Embryonic facial prominence (tissue), 1 donor: ENCODE measurements around the gene PALB2.

ENCODE experiments used
- DNase-seq: peaks from one replicate; pipeline ENCODE4 v3.0.0-alpha.2; 2016; ENCODE audit errors: extremely low spot score

The PALB2 gene

DNA sequence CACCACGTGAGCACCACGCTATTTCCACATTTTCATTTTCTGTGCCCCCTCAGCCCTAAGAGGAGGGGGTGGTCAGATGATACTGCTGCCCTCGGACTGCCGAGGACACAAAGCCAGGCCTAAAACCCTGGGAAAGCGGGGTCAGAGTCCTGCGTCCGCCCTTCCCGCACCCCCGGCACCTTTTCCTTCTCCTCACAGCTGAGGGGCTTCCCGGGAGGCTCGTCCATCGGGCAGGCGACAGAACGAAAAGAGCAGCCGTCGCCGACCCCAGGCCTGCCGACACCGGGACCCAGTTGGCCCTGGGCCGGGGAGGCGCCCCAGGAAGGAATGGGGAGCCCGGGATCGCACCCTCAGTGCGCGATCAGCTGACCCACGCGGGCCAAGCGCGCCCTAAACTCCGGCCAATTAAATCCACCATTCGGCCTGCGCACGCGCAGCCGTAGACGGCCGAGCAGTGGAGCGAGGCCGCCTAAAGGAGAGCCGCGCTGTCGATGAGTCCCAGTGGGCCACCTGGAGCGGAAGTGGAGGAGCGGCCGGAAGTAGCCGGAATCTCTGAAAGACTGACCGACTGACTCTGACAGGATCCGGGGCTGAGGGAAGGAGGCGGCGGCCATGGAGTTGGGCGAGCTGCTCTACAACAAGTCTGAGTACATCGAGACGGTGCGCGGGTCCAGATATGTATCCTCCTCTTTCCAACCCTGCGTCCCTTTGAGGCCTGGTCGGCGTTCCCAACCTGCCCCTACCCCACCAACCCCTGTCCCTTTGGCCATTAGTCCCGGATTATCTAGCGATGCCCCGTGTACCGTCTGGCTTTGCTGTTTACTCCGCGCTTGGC lies at the start of gene PALB2, which contains the start of gene DCTN5:
TSS of gene PALB2 (minus strand) at position 380 of the 835 bp plus-strand sequence. CDS start at position 227, 153 bp downstream.
TSS of gene DCTN5 (plus strand) at position 536 of the 835 bp plus-strand sequence. CDS start at position 613, 77 bp downstream.
- peak; percentile 83 for DNase-seq

DNA sequence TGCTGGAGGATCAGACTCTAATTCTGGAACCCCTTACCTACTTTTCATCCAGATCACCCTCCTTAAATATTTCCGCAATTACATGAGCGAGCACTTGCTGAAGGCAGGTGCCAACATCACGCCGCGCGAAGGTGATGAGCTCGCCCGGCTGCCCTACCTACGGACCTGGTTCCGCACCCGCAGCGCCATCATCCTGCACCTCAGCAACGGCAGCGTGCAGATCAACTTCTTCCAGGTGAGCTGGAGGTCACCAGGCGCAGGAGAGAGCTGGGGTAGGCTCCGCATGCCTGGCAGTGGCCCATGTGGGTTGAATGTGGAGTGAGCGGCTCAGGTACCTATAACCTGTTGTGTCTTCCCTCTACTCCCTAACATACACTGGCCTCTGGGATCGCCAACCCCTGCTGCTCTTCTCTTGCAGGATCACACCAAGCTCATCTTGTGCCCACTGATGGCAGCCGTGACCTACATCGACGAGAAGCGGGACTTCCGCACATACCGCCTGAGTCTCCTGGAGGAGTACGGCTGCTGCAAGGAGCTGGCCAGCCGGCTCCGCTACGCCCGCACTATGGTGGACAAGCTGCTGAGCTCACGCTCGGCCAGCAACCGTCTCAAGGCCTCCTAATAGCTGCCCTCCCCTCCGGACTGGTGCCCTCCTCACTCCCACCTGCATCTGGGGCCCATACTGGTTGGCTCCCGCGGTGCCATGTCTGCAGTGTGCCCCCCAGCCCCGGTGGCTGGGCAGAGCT lies 48.5 kb upstream of the PALB2 start:
- DNase-seq, result no peak

DNA sequence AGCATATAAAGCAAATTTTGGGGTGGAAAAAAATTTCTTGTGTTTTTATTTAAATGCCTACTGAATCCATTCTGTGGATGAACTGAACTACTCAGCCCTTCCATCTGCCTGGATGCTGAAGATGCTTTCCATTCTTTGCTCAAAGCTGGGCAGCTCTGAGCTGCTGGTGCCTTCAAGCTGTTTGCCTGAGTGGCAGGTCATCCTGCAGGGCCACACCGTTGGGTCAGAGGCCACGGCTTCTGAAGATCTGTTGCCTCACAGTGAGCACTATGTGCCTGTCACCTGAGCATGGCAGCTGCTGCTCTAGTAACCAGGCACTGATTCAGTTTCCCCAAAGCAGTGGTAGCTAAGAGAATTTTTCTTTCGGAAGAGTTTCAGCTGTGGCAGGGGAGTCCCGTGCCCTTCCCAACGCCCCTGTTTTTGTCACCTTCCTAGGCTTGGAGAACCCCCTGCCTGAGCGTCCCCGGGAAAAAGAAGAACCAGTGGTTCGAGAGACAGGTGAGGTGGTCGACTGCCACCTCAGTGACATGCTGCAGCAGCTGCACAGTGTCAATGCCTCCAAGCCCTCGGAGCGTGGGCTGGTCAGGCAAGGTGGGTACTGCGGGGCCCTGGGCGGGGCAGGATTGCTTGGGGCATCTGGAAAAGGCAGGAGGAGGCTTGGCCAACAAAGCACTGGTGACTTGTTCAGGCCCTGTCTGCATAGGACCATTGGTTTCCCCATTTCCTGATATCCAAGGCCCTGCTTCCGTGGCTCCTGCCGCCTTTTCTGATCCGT lies 46.1 kb upstream of the PALB2 start:
- DNase-seq, result no peak

- DNase-seq, result no peak
Measured at GRCh38 chr16:23683487-23683886, 42.4 kb upstream of the PALB2 start.

DNA sequence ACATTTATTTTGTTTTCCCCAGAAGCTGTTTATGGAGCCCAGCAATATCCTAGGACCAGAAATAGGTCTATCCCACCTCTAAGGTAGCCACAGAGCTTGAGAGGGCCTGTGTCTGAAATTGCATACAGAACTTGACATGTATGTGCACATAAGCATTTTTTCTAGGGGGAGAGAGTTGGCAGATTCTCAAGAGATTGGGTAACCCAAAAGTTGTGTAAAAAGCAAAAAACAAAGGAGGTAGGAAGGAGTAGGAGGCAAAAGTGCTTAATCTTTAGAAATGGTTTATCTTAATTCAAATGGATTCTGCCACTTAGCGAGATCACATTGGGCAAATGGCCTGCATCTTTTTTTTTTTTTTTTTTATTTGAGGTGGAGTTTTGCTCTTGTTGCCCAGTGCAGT lies 41.1 kb upstream of the PALB2 start:
- no peak for DNase-seq

DNA sequence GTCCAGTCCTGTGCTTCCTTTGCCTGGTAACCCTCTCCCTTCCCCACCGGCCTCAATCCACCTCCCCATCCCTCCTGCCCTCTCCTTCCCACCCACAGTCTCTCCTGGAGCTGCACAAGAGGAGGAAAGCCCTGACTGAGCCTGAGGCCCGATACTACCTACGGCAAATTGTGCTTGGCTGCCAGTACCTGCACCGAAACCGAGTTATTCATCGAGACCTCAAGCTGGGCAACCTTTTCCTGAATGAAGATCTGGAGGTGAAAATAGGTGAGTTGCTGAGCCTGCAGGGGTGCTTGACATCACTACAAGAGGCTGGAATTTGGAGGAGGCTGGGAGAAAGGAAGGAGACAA lies 38.9 kb upstream of the PALB2 start:
- no peak for DNase-seq

GRCh38 chr16:23679274-23679985 lies 38.3 kb upstream of the PALB2 start:
- no peak for DNase-seq

- DNase-seq, result peak; percentile 64
Measured at GRCh38 chr16:23678430-23679273, 37.5 kb upstream of the PALB2 start, which contains the start of gene PLK1. TSS of gene PLK1 (plus strand) at chr16:23678889. CDS start at chr16:23678933, 44 bp downstream.

DNA sequence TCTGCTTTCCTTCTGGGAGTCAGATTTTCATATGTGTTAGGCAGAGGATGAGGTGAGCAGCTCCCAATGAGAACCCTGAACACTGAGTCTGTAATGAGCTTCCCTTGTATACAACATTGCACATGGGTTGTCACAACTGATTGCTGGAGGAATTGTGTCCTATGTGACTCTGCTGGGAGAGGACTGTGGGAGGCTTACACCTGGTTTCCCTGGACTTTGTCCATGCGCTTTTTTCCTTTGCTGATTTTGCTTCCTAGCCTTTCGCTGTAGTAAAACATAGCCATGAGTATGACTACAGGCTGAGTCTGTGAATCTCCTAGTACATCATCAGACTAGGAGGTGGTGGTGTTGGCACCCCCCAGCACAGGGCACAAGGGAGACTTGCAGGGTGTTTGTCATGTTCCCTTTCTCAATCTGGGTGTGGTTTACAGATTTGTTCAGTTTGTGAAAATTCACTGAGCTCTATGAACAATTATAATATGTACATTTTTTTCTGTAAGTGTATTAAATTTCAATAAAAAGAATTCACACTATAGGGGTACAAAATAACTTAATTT lies 35.9 kb upstream of the PALB2 start:
- no peak for DNase-seq

DNA sequence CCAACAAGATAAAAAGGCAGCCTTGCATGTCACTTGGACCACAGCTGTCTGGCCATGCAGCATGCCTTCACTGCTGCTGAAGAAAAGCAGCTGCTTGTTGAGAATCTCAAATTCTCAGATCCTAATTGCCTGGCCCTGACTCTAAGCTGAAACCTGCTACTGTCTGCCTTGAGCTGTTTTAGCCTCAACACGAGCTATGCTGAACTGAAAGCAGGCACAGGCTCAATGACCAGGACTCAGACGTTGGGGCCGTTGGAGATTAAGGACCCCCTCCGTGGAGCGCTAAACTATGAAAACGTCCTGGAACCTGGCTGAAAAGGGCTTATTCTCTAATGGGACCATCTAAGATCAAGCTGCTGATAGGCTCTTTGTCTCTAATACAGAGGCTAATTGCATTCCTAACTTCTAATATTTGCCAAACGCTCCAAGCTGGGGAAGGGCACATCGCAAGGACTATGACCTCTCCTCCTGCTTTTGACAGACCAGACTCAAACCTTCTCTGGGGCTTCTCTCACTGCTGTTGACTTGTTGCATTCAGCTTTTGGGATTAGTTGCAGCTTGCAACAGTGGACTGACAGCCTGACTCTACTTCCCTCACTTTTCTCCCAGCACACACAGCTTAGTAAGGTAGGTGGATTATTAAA lies 33.0 kb upstream of the PALB2 start:
- DNase-seq, result no peak

GRCh38 chr16:23670137-23670776 lies 29.1 kb upstream of the PALB2 start:
- no peak for DNase-seq

GRCh38 chr16:23668873-23669272 lies 27.8 kb upstream of the PALB2 start:
- no peak for DNase-seq

DNA sequence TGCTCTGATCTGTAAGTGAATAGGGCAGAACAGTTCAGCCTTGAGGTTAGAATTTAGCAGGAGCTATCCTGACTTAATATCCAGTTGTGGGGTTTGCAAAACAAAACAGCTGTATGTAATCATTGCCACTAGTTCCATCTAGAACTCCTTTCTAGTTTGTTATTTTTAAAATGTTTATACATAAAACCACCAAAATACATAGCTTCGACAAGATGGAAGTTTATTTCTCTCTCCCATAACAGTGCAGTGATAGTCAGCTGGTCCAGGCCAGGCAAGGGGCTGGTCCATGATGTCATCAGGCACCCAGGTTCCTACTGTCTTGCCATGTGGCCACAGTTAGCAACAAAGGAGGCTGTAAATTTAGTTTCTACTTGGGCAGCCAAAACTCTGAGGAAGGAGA lies 27.1 kb upstream of the PALB2 start:
- no peak for DNase-seq

DNA sequence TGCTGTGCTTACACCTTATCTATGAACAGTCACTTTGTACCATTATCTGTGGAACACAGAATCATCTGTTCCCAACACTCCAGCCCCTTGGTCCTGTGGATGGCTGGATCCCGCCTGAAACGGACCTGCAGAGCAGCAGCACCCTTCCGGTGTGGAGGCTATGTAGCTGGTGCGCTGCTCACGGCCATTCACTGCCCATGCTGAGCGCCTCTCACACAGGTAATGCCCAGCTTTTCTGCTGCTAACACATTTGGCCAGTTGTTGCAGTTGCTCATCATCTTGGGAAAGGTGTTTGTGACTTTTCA lies 26.2 kb upstream of the PALB2 start:
- no peak for DNase-seq

DNA sequence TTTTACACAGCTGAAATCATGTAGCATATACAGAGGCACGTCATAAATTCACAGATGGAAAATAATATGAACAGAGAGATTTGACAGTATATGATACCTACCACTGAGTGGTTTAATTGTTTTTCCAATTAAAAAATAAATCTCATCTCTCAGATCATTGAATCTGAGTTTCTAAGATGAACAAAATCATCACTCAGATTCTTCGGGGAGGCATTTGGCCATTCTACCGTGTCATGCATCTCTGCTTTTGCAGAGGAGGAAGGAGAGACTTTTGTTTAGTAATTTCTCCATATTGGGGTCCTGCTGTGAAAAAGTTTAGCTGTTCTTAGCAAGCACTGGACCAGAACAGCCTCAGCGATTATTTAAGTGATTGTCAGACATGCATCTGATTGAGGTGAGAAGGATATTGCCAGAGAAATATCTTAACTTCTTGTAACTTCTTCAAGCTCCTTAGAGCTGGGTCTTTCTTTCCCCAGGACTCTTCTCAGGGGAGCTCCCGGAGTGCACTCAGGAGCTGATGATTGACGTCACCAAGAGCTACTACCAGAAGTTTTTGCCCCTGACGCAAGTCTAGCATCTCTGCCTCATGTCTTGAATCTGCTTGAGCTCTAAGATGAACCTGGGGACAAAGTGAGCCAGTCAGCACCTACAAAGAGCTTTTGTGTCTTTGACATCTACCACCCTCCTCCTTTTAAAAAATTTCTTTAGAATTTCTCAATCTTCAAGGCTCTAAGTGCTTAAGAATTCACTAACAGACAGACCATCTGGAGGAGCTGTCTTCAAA lies 25.7 kb upstream of the PALB2 start:
- DNase-seq, result no peak

GRCh38 chr16:23663918-23664317 lies 22.8 kb upstream of the PALB2 start:
- DNase-seq, result no peak

DNA sequence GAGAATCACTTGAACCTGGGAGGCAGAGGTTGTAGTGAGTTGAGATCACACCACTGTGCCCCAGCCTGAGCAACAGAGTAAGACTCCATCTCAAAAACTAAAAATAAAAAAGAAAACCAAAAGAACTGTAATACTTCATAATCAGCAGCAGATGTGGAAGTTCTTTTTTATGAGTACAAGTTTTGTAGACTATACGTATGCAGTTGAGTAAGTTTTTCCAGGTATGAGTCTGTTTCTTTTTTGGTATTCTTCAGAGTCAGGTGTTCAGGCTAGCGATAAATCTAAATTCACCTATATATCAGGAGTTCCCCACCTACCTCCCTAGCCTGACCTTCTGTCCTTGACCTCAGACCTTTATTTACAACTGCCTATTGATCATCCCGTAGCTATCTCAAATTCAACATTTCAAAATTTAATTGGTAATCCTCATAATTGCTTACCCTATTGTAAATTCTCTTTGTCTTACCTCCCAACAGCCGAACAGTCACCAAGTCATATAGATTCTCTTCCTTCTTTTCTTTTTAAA lies 10.9 kb upstream of the PALB2 start:
- no peak for DNase-seq

DNA sequence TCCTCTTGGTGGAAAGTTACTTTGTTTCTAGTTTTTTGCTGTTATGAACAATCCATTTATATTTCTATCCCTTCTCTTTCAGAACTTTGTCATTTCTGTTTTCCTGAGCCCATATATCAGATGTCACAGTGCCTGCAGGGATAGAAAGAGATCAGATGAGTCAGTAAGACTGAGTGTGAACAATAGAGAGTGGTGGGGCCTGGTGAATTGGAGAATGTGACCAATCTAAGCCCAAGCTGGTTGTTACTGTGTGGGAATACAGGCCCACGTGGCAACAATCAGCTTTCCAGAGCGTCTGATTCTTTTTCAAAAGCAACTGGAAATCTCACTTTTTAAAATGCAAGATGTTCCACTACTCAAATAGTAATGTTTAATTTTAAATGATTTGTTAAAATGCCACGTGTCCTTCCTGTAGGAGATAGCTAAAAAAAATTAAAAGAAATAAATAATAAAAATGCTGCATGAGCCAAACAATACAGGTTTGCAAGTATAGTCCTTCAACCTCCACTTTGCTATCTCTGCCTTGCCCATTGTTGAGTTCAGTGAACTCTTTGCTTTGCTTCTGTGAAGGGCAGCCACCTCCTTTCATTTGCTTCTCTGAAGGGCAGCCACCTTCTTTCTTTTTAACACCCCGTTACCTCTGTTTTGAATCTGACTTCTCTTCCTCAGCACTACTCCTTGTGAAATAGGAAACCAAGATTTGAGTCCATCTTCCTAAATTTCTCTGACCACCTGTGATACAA lies 9.7 kb upstream of the PALB2 start:
- no peak for DNase-seq
